HEK293 (cell line): ENCODE results near the gene SERPINE2.

Source experiments
- CTCF ChIA-PET: fragments of 350-600 bp; formaldehyde crosslinking; extraction: SDS; loops from one replicate; lab custom pipeline; 2021; ENCODE audit warnings: antibody characterized with exemption; lab: Yijun Ruan, JAX
- POLR2A ChIA-PET: fragments of 300-600 bp; formaldehyde crosslinking; extraction: SDS; loops from one replicate; lab custom pipeline; 2020; ENCODE audit warnings: antibody characterized with exemption, inconsistent platforms; lab: Yijun Ruan, JAX
- H3K27ac ChIP-seq: fragments of 200-500 bp; sonication (Bioruptor generic); 2 replicates; pipeline ENCODE4 v1.5.1; 2014; ENCODE audit warnings: low read depth, low read length, control low read depth, inconsistent platforms; ENCODE audit errors: extremely low read depth
- H3K36me3 ChIP-seq, 2 experiments: fragments of 200-500 bp in 1 of 2; sonication (Bioruptor generic) in 1 of 2; 1 replicate in 1 of 2; 2 replicates in 1 of 2; pipeline ENCODE4 v1.5.1; 2014 to 2017; ENCODE audit warnings: inconsistent platforms in 2 of 2, low read length in 2 of 2; ENCODE audit not compliant: control insufficient read depth in 2 of 2, insufficient read depth in 1 of 2
- H3K4me1 ChIP-seq: fragments of 200-500 bp; sonication (Bioruptor generic); 2 replicates; pipeline ENCODE4 v1.5.1; 2014; ENCODE audit warnings: mild to moderate bottlenecking, low read length, inconsistent platforms; ENCODE audit not compliant: control insufficient read depth, insufficient read depth
- H3K4me3 ChIP-seq: 2 replicates; pipeline ENCODE4 v1.5.1; 2011; ENCODE audit warnings: low read depth, mild to moderate bottlenecking, control low read depth, low read length, moderate library complexity
- H3K9me3 ChIP-seq: fragments of 200-500 bp; sonication (Bioruptor generic); 2 replicates; pipeline ENCODE4 v1.5.1; 2014; ENCODE audit warnings: low read depth, low read length, inconsistent platforms; ENCODE audit not compliant: control insufficient read depth, insufficient read depth
- FEZF1 ChIP-seq: fragments of 450-650 bp; formaldehyde crosslinking; IDR thresholded peaks from 2 replicates; pipeline ENCODE4 v1.5.1; 2016; ENCODE audit warnings: missing biosample characterization, missing genetic modification characterization
- GLIS1 ChIP-seq: fragments of 450-650 bp; formaldehyde crosslinking; IDR thresholded peaks from 2 replicates; pipeline ENCODE4 v1.5.1; 2016; ENCODE audit warnings: missing biosample characterization, missing genetic modification characterization
- PRDM1 ChIP-seq: fragments of 450-650 bp; formaldehyde crosslinking; IDR thresholded peaks from 2 replicates; pipeline ENCODE4; 2016; ENCODE audit warnings: missing biosample characterization, missing genetic modification characterization
- SALL2 ChIP-seq: fragments of 450-650 bp; formaldehyde crosslinking; IDR thresholded peaks from 2 replicates; pipeline ENCODE4 v1.5.0; 2017; ENCODE audit warnings: missing biosample characterization, mild to moderate bottlenecking, missing genetic modification characterization, borderline replicate concordance
- SCRT2 ChIP-seq: fragments of 450-650 bp; formaldehyde crosslinking; IDR thresholded peaks from 2 replicates; pipeline ENCODE4 v1.5.1; 2016; ENCODE audit warnings: missing biosample characterization, missing genetic modification characterization
- SP2 ChIP-seq: fragments of 450-650 bp; formaldehyde crosslinking; IDR thresholded peaks from 2 replicates; pipeline ENCODE4 v1.5.1; 2016; ENCODE audit warnings: missing biosample characterization, missing genetic modification characterization
- ZBTB17 ChIP-seq: fragments of 450-650 bp; formaldehyde crosslinking; IDR thresholded peaks from 2 replicates; pipeline ENCODE4 v1.5.1; 2016; ENCODE audit warnings: missing biosample characterization, missing genetic modification characterization
- ZFHX2 ChIP-seq: fragments of 450-650 bp; formaldehyde crosslinking; conservative IDR thresholded peaks from 2 replicates; pipeline ENCODE4 v1.5.1; 2016; ENCODE audit warnings: missing biosample characterization, missing genetic modification characterization
- ZIC2 ChIP-seq: fragments of 450-650 bp; formaldehyde crosslinking; IDR thresholded peaks from 2 replicates; pipeline ENCODE4 v1.5.1; 2016; ENCODE audit warnings: missing biosample characterization, missing genetic modification characterization
- ZNF121 ChIP-seq: fragments of 450-650 bp; formaldehyde crosslinking; IDR thresholded peaks from 2 replicates; pipeline ENCODE4 v1.5.1; 2016; ENCODE audit warnings: missing biosample characterization, missing genetic modification characterization
- ZNF132 ChIP-seq: fragments of 450-650 bp; formaldehyde crosslinking; IDR thresholded peaks from 2 replicates; pipeline ENCODE4 v1.5.1; 2017; ENCODE audit warnings: missing biosample characterization, missing genetic modification characterization, borderline replicate concordance
- ZNF133 ChIP-seq: fragments of 450-650 bp; formaldehyde crosslinking; IDR thresholded peaks from 2 replicates; pipeline ENCODE4 v1.5.1; 2016; ENCODE audit warnings: missing biosample characterization, missing genetic modification characterization
- ZNF138 ChIP-seq: fragments of 450-650 bp; formaldehyde crosslinking; IDR thresholded peaks from 2 replicates; pipeline ENCODE4 v1.5.1; 2016; ENCODE audit warnings: missing biosample characterization, missing genetic modification characterization, borderline replicate concordance
- ZNF248 ChIP-seq: fragments of 450-650 bp; formaldehyde crosslinking; IDR thresholded peaks from 2 replicates; pipeline ENCODE4 v1.5.1; 2017; ENCODE audit warnings: missing biosample characterization, missing genetic modification characterization
- ZNF341 ChIP-seq: fragments of 450-650 bp; formaldehyde crosslinking; IDR thresholded peaks from 2 replicates; pipeline ENCODE4; 2016; ENCODE audit warnings: low read depth, missing biosample characterization, missing genetic modification characterization
- ZNF449 ChIP-seq: fragments of 450-650 bp; formaldehyde crosslinking; IDR thresholded peaks from 2 replicates; pipeline ENCODE4 v1.5.1; 2017; ENCODE audit warnings: missing biosample characterization, mild to moderate bottlenecking, missing genetic modification characterization, moderate library complexity
- ZNF48 ChIP-seq: fragments of 450-650 bp; formaldehyde crosslinking; IDR thresholded peaks from 2 replicates; pipeline ENCODE4 v1.5.1; 2016; ENCODE audit warnings: missing biosample characterization, missing genetic modification characterization
- ZNF514 ChIP-seq: fragments of 450-650 bp; formaldehyde crosslinking; IDR thresholded peaks from 2 replicates; pipeline ENCODE4 v1.5.1; 2016; ENCODE audit warnings: missing biosample characterization, missing genetic modification characterization
- ZNF560 ChIP-seq: fragments of 450-650 bp; formaldehyde crosslinking; IDR thresholded peaks from 2 replicates; pipeline ENCODE4 v1.5.1; 2017; ENCODE audit warnings: missing biosample characterization, missing genetic modification characterization, borderline replicate concordance
- ZNF645 ChIP-seq: fragments of 450-650 bp; formaldehyde crosslinking; IDR thresholded peaks from 2 replicates; pipeline ENCODE4; 2016; ENCODE audit warnings: missing biosample characterization, missing genetic modification characterization
- ZNF837 ChIP-seq: fragments of 450-650 bp; formaldehyde crosslinking; IDR thresholded peaks from 2 replicates; pipeline ENCODE4 v1.5.1; 2016; ENCODE audit warnings: missing biosample characterization, missing genetic modification characterization
- TF ChIP-seq, protein P1 (sequence below): fragments of 450-650 bp; formaldehyde crosslinking; IDR thresholded peaks from 2 replicates; pipeline ENCODE4 v1.5.1; 2017; ENCODE audit warnings: missing biosample characterization, missing genetic modification characterization

The SERPINE2 gene

GRCh38 chr2:223950448-223951347 lies 88.4 kb downstream of the SERPINE2 start:
- POLR2A ChIA-PET, result no interaction called here
- CTCF ChIA-PET, result interaction anchor here (0.6 kb wide), 1 partner anchor 21 kb away, joined by 3 read pairs; no protein-coding TSS in a partner anchor
- Histone ChIP-seq H3K4me3 (no peak overlapping the region), H3K4me1 (peaks cover 3% of the 10 kb centered on the region; the same call in 1 of the 2 replicates), H3K36me3 (no peaks in the 10 kb centered on the region), H3K27ac (no peak overlapping the region), H3K9me3 (no peaks in the 10 kb centered on the region)
- peak; percentile 51 for TF ChIP-seq SCRT2
- TF ChIP-seq ZNF560 (tag by site-specific recombination), result no peak
- no peak for TF ChIP-seq SALL2

DNA sequence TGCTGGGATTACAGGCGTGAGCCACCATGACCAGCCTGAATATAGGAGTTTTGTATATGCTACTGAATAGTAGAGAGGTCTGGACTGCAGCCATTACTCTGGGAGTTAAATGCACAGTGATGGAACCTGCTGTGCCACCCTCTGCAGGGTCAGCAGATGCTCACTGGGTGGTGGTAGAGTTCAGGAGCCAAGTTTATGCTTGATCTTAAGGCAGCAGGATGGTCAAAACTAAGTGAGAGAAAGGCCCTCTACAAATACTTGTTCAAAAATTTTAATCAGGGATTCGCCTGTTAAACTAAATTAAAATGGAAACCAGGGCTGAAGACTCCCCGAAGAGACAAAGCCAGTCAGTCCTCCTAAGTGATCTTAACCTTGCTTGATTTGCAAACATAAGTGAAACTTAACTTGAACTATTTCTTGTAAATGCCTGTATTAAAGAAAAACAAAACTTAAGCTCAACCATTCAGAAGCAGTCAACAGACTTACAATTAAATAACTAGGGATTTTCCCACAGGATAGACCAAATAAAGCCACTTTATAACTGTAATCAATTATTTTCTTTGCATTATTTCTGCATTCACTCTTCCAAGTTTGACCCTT lies 89.7 kb downstream of the SERPINE2 start:
- no peaks in the 10 kb centered on the region for H3K9me3 ChIP-seq
- TF ChIP-seq SP2 (no peak), ZNF645 (tag by site-specific recombination) (no peak), FEZF1 (no peak), ZIC2 (tag by site-specific recombination) (peak; percentile 47), PRDM1 (no peak), ZNF138 (no peak)
- no peaks in the 10 kb centered on the region for H3K36me3 ChIP-seq
- H3K4me3 ChIP-seq, result no peak overlapping the region
- H3K4me1 ChIP-seq, result peaks cover 3% of the 10 kb centered on the region; the same call in 1 of the 2 replicates
- ChIA-PET POLR2A (no interaction called here), CTCF (interaction anchor here (0.6 kb wide), 1 partner anchor 44 kb away, joined by 4 read pairs; no protein-coding TSS in a partner anchor)
- no peak overlapping the region for H3K27ac ChIP-seq

- ChIA-PET CTCF (no interaction called here), POLR2A (no interaction called here)
- Histone ChIP-seq H3K9me3 (no peaks in the 10 kb centered on the region), H3K36me3 (no peaks in the 10 kb centered on the region), H3K27ac (no peak overlapping the region), H3K4me3 (no peak overlapping the region), H3K4me1 (peaks cover 3% of the 10 kb centered on the region; the same call in 1 of the 2 replicates)
- TF ChIP-seq ZNF560 (tag by site-specific recombination) (no peak), ZNF121 (tag by site-specific recombination) (no peak), GLIS1 (tag by site-specific recombination) (no peak), ZBTB17 (peak; percentile 73), ZNF341 (tag by site-specific recombination) (0 out of 2 replicates have a peak, but pooled peaks have one; percentile 47)
These were observed 91.3 kb downstream of the SERPINE2 start for GRCh38 chr2:223947711-223948205.

DNA sequence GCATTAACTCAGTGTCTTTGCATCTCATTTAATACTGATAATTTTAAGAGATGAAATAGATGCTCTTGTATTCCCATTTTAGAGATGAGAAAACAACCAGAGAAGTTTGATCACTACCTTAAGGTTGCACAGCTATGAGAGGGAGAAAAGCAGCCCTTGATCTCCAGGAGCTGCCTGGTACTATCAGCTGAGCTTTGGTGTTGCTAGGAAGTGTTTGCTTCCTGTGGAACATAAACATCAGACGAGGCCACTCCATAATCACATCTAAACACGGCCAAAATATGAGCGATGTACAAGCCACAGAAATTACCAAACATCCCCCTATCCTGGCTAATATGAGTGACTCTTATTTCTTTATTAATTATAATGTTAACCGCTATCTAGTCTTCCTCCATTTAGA lies 93.3 kb downstream of the SERPINE2 start:
- CTCF ChIA-PET, result interaction anchor here (0.7 to 1.1 kb wide), 2 partner anchors 9 to 13 kb away, joined by 3 to 4 read pairs; no protein-coding TSS in a partner anchor
- no peaks in the 10 kb centered on the region for H3K36me3 ChIP-seq
- H3K9me3 ChIP-seq, result no peaks in the 10 kb centered on the region
- no peak overlapping the region for H3K4me3 ChIP-seq
- TF ChIP-seq ZNF48 (tag by site-specific recombination) (no peak), ZNF248 (no peak), ZNF837 (no peak), ZNF449 (tag by site-specific recombination) (no peak), ZNF121 (tag by site-specific recombination) (no peak), ZFHX2 (tag by site-specific recombination) (no peak), ZNF514 (tag by site-specific recombination) (no peak), ZNF132 (tag by site-specific recombination) (no peak), ZNF133 (tag by site-specific recombination) (no peak)
- TF ChIP-seq, protein P1, sequence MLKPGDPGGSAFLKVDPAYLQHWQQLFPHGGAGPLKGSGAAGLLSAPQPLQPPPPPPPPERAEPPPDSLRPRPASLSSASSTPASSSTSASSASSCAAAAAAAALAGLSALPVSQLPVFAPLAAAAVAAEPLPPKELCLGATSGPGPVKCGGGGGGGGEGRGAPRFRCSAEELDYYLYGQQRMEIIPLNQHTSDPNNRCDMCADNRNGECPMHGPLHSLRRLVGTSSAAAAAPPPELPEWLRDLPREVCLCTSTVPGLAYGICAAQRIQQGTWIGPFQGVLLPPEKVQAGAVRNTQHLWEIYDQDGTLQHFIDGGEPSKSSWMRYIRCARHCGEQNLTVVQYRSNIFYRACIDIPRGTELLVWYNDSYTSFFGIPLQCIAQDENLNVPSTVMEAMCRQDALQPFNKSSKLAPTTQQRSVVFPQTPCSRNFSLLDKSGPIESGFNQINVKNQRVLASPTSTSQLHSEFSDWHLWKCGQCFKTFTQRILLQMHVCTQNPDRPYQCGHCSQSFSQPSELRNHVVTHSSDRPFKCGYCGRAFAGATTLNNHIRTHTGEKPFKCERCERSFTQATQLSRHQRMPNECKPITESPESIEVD (tag by site-specific recombination), result no peak
- H3K4me1 ChIP-seq, result no peaks in the 10 kb centered on the region
- POLR2A ChIA-PET, result interaction anchor here (0.9 to 1.1 kb wide), 2 partner anchors 8 to 10 kb away, joined by 3 to 4 read pairs; no protein-coding TSS in a partner anchor
- H3K27ac ChIP-seq, result no peak overlapping the region
